Left cardiac atrium (tissue), 4 donors: ENCODE measurements around the gene GPR107. TPM values are rescaled to one million over a fixed set of nuclear protein-coding genes. Genes with fewer than 3 reads are reported as not detected.
"Not testable (repeated sequence)": the region's sequence is repeated elsewhere in the genome, so short reads cannot be mapped to it uniquely, and the experiment has no call there.

Source experiments
- ATAC-seq, 2 donors: fragments of 200-7000 bp; cut with Tn5 transposase; one replicate each; pipeline ENCODE4 v1.9.1; 2020; ENCODE audit warnings: mild to moderate bottlenecking in 2 of 2, moderate library complexity in 2 of 2
- DNase-seq: peaks from one replicate; pipeline ENCODE4 v3.0.0-alpha.2; 2020
- intact Hi-C, 2 donors: fragments of 100-400 bp; cut with DNase I; formaldehyde crosslinking; loops; one replicate each; pipeline versions ENCODE4 v1.14.1 to v1.15.1; 2022 to 2023
- long read RNA-seq: library from polyadenylated mRNA; unstranded; transcript quantifications from one replicate; pipeline ENCODE4 v2.0.0, GENCODE V29; 2021
- total RNA-seq, 2 donors: library from RNA; stranded (reverse); fragmentation: NEBNext Ultra II Directional; extraction: Animal tissue kit (Norgen Biotek cat#: 25700); gene quantifications; one replicate each; pipeline ENCODE4 v1.2.1, GENCODE V29; 2021
- donor health status: DM: no; HTN: yes; CAD: no.
- donor health status: DM: no; HTN: yes; CAD: no; lungs with severe emphysema.
- donor health status: DM: yes; HTN: yes; CAD: no.
- donor health status: Dilated cardiomyopathy.

GPR107 gene
- 10 to 100 TPM; 23.6 to 27.6 TPM for total RNA-seq
- long read RNA-seq, full-length matches to known transcripts: 2 of 4 reads
- long read RNA-seq, partial matches to known transcripts: 0 of 4 reads
- long read RNA-seq, other reads (novel, unspliced or antisense): 2 of 4 reads

DNA sequence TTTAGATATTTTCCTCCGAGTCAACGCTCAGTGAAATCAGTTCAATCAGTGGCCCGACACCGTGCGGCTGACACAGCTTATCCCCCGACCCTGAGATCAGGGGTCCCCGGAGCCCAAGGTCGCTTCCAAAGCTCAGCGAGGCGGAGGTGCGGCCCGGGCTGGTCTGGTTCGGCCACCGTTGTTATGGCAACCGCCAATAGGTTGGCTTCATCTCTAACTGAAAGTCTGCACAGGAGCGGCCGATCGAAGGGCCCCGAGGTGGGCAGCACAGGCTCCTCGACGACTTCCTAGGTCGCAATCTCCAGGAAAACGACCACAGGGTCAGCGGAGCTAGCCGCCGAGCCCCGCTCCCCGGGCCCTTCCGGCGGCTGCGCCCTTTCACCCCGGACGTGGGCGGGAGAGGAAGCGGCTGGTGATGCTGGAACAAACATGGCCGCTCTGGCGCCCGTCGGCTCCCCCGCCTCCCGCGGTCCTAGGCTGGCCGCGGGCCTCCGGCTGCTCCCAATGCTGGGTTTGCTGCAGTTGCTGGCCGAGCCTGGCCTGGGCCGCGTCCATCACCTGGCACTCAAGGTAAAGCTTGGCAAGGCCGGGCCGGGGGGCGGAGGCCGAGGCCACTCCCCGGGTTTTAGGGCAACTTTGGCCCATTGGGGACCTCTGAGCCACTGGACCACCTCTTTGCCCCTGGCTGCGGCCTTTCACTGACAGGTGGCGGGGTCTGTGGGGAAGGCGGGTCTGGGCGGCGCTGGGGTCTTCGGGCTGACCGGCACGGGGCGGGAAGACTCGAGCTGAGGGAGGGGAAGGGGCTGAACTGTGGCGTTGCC lies at the start of gene GPR107:
Gene GPR107, plus strand, starts transcription at position 403 of the 821 bp plus-strand sequence. Its CDS starts 27 bp downstream, at position 430.
- DNase-seq (peak; percentile 87), ATAC-seq (peak; percentile 98)
- intact Hi-C loops: loop anchor here in 1 of 2 donors (10.0 kb wide), 1 partner anchor 169 kb away; no protein-coding TSS in a partner anchor

DNA sequence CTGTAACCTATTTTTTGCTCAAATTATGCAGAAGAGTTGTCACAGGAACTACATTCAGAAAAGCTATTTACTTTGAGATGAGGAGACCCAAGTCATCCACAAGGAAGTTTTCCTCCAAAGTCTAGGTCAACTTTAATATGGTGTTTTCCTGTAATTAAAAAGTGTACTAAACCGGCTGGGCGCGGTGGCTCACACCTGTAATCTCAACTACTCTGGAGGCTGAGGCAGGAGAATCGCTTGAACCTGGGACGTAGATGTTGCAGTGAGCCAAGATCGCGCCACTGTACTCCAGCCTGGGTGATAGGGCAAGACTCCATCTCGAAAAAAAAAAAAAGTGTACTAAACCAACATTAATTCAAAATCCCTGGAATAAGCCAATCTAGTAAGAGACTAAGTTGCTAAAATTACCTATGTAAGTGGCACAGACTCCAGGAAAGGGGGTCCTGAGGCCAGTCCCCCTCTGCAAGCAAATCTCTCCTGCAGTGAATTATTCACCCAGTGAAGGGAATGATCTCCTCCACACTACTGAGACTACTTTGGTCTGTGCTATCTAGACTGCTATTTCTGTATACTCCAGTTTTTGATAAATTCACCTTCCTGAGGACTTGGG lies 49.7 kb upstream of the GPR107 start:
- intact Hi-C loops: no loop called here
- DNase-seq: no peak
- ATAC-seq: no peak

DNA sequence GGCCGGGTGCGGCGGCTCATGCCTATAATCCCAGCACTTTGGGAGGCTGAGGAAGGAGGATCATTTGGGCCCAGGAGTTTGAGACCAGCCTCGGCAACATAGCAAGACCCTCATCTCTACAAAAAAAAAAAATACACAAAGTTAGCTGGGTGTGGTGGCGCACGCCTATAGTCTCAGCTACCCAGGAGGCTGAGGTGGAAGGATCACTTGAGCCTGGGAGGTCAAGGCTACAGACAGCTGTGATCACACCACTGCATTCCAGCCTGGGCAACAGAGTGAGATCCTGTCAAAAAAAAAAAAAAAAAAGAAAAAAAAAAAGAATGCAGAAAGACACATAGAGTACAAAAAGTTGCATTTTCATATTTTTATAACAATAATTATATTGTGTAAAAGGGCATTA lies 46.8 kb upstream of the GPR107 start:
- DNase-seq, ATAC-seq, intact Hi-C loops: not testable (repeated sequence)

DNA sequence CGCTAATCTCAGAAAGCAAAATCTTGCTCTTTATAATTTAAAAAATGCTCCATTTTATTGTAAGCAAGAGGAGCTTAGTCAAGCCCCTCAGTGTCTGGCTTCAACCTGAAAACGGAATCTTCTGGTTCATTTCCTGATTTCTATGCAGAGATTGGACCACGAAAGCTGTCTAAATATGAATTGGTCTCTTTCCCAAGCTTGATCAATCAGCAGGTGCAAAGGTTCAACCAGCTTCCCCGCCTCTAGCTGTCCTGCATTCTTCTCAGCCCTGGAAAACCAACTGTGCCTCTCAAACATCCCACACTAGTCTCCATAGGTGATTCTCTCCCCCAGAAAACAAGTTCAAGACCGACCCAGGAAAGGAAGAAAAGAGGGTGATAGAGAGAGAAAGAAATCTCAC lies 45.2 kb upstream of the GPR107 start:
- no peak for ATAC-seq
- no peak for DNase-seq
- intact Hi-C loops: no loop called here

DNA sequence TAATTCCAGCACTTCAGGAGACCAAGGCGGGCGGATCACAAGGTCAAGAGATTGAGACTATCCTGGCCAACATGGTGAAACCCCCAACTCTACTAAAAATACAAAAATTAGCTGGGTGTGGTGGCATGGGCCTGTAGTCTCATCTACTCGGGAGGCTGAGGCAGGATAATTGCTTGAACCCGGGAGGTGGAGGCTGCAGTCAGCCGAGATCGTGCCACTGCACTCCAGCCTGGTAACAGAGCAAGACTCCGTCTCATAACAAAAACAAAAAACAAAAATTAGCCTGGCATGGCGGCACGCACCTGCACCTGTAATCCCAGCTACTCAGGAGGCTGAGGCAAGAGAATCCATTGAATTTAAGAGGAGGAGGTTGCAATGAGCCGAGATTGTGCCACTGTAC lies 44.2 kb upstream of the GPR107 start:
- intact Hi-C loops, ATAC-seq, DNase-seq: not testable (repeated sequence)

DNA sequence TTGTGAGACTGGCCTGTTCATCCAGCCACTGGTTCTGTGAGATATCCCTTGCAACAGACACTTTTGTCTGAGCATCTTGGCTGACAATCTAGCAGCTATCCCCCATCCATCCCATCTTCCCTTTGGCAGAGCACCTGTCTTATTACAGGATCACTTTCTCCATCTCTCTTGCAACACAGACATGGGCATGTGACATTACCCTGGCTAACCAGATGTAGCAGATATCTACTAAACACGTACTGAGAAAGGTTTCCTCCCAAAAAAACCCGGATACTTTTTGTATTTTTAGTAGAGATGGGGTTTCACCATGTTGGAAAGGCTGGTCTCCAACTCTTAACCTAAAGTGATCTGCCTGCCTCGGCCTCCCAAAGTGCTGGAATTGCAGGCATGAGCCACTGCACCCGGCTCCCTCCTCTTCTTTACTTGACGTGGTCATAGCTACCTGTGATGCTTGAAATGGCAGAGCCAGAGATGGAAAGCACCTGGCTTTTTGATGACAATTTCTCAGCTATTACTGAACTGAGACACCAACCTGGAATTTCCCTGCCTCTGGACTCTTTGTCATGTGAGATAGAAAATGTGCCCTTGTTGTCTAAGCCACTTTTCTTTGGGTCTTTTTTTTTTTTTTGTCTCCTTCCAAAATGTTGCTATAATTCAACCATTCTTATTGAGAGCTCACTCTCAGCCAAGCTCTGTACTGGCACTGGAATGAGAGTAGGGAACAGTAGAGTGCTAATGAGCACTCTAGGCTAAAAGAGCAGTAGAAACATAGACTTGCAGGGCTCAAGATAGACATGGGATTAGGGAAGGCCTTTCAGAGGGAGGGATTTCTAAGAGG lies 43.3 kb upstream of the GPR107 start:
- ATAC-seq (no peak), DNase-seq (no peak)
- intact Hi-C loops: no loop called here

DNA sequence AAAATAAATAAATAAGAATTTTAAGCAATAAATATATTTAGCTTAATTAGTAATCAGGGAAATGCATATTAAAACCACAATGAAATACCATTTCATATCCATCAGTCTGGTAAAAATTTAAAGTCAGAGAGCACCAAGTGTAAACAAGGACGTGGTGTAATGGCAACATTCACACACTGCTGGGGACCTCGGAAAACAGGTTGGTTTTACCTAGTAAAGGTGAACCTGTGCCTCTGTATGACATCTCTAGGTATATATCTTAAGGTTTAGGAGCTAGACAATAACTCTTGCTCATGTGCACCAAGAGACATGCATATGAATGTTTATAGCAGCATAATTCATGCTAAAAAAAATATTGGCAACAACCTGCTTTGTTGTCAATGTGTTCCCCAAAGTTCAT lies 40.4 kb upstream of the GPR107 start:
- intact Hi-C loops: no loop called here
- ATAC-seq (no peak), DNase-seq (no peak)

DNA sequence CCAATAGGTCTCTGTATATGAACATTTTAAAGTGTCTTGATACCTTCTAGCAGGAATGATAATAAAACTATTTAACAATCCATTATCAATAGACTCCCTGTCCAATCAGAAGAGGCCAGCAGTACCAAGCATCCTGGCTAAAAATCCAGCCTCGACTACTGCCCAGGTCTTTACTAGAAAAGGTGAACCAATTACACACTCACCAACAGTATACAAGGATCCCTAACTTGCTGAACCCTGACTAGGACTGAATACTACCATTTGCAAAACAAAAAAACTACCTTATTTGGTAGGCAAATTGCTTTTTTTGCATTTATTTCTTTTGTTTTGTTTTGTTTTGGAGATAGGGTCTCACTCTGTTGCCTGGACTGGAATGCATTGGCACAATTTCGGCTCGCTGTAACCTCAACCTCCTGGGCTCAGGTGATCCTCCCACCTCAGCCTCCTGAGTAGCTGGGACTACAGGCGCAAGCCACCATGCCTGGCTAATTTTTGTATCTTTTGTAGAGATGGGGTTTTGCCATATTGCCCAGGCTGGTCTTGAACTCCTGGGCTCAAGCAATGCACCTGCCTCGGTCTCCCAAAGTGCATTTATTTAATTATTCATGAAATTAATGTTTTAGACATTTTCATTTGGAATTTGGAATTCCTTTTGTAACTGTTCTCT lies 38.2 kb upstream of the GPR107 start:
- intact Hi-C loops: no loop called here
- DNase-seq (no peak), ATAC-seq (no peak)

DNA sequence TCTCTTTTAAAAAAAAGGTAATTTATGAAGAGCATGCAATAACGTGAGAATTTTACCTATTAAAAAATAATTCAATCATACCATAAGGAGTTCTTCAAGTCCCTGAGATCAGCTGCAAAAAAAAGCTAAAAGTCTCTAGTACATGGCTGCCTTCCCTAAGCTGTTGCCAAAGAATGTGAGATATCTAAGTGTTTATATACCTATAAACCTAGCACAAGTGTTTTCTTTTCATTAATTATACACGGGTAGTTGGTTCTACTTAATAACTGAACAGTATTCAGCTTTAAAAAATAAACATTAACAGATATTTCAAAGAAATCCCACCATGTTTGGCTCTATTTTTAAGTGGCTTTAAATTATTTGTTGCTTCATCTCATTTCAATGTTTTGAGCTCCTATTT lies 36.6 kb upstream of the GPR107 start:
- no peak for ATAC-seq
- DNase-seq: no peak
- intact Hi-C loops: no loop called here

DNA sequence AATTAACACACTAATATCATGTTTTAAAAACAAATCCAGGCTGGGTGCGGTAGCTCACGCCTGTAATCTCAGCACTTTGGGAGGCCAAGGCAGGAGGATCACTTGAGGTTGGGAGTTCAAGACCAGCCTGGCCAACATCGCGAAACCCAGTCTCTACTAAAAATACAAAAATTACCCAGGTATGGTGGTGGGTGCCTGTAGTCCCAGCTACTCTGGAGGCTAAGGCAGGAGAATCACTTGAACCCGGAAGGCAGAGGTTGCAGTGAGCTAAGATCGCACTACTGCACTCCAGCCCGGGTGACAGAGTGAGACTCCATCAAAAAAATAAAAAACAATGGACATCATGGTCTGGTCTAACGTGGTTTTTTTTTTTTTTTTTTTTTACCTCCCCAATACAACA lies 36.2 kb upstream of the GPR107 start:
- ATAC-seq, intact Hi-C loops, DNase-seq: not testable (repeated sequence)

DNA sequence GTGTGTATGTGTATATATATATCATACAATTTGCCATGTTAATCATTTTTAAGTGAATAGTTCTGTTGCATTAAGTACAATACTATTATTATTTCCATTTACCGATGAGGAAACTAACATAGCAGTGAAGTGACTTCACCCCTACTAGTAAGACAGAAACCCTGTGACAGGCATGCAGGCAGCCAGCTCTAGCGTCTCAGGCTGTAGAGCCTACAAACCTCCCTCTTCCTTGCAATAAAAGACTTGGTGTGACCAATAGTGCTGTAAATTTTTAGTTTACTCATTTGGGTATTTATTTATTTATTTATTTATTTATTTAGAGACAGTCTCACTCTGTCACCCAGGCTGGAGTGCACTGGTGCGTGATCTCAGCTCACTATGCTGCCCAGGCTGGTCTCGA lies 35.4 kb upstream of the GPR107 start:
- intact Hi-C loops: no loop called here
- ATAC-seq: no peak
- DNase-seq: no peak

DNA sequence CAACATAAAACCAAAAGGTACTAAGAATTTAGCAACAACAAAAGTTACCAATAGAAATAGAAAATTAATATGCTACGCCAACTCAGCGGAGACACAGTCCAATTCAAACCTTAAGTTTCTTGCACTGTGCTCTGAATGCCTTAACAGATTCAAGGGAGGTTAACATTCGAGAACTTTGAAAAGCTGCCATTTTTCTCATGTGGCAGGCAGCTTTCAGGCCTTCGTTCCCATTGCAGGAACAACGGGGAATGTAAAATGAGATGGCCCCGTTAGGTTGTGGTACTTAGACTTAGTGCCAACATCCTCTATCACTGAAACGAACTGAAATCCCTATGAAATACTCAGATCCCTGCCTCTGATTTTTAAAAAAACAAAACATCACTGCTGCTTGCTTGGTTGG lies 33.1 kb upstream of the GPR107 start:
- ATAC-seq: no peak
- DNase-seq: no peak
- intact Hi-C loops: no loop called here

DNA sequence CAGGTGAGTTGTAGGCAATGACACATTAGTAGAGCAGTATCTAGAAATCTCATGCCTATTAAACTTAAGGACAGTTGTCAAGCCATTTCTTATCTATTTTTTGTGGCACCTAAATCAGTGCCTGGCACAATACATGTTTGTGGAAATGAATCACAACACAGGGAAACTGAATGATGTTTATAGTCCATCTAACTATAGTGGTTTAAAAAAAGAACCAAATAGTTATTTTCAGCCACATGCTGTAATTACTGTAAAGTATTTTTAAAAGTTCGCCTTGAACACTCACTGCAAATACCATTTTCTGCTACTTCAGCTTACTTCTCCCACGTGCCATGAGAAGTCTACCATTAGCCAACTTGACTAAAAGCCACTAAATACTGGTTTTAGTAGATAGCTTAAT lies 32.6 kb upstream of the GPR107 start:
- ATAC-seq (no peak), DNase-seq (no peak)
- intact Hi-C loops: no loop called here

DNA sequence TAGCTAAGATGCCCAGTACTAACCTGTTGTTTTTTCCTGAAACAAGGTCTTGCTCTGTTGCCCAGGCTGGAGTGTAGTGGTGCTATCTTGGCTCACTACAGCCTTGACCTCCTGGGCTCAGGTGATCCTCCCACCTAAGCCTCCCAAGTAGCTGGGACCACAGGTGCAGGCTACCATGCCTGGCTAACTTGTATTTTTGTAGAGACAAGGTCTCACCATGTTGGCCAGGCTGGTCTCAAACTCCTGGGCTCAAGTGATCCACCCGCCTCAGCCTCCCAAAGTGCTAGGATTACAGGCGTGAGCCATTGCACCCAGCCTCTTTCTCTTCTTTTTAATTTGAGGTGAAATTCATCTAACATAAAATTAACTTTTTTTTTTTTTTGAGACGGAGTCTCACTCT lies 31.9 kb upstream of the GPR107 start:
- intact Hi-C loops, DNase-seq, ATAC-seq: not testable (repeated sequence)

DNA sequence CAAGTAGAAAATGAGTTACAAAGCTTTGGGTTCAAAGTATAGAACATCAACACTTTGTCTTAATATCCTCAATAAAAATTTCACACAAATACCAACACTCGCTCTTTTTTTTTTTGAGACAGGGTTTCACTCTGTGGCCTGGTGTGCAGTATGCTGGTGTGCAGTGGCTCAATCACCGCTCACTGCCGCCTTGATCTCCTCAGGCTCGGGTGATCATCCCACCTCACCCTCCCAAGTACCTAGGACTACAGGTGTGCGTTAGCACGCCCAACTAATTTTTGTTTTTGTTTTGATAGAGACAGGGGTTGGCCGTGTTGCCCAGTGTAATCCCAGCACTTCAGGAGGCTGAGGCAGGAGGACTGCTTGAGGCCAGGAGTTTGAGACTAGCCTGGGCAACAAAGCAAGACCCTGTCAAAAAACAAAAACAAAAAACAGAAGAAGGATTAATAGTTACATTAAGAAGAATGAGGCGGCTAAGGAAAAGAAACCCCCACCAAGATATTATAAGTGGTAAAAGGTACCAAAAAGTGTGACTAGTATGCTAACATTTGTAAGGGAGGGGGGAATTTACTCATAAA lies 31.1 kb upstream of the GPR107 start:
- no peak for DNase-seq
- no peak for ATAC-seq
- intact Hi-C loops: no loop called here

DNA sequence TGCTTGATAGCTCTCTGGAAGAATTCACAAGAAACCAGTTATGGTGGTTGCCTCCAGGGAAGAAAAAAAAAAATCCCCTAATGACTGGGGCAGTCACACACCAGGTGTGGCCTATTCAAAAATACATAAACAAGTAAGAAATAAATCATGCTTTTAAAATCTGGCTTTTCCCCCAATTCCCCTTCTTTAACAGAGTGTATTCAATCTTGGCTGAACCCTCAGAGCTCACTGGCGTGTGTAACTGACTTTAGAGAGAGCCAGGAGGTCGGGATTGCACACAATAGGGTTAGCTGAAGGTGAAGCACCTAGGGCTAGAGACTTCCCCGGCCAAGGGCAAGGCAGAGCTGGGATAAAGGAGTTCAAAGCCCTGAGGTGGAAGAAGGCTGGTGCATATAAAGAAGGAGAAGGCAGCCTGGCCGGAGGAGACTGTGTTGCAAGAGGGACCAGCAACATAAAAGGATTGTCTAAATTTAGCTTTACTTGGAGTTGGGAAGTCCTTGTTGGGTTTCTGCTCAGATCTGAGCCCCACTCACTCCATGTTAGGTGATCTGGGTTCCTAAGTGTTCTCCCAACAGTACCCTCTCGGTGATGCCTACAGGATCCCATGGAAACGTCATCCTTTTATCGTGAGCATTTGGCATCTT lies 30.4 kb upstream of the GPR107 start:
- DNase-seq (no peak), ATAC-seq (peak in 1 of 2 donors; percentile 12)
- intact Hi-C loops: no loop called here

DNA sequence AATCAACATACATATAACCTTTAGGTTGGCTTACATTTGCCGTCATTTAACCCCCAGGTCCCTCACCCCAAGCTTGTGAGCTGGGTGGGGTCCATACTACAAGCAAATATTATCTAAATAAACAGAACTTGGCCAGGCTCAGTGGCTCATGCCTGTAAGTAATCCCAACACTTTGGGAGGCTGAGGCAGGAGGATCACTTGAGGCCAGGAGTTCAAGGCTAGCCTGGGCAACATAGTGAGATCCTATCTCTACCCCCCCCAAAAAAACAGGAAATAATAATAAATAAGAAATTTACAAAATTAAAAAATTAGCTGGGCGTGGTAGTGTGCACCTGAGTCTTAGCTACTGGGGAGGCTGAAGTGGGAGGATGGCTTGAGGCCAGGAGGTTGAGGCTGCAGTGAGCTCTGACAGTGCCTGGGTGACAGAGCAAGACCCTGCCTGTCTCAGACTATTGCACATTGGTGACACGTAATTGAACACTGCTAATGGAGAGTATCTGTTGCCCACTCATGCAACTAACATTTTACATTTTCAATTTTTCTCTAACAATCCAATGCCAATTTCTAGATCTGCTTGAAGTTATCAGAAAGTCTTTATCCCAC lies 29.6 kb upstream of the GPR107 start:
- no peak for ATAC-seq
- intact Hi-C loops: no loop called here

DNA sequence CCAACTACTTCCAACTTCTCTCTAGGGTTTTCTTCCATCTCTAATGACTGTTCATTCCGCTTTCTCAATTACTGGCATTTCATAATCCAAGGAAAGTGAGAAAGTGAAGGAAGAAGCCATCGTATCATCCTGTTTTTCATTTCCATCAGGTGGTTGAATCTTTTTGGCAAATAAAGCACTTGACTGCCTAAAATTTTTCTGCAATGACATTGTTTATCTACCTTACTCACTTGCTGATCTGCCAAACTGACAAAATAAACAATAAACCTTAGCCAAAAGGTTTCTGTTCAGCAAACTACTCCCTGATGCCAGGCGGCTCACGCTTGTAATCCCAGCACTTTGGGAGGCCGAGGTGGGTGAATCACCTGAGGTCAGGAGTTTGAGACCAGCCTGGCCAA lies 29.1 kb upstream of the GPR107 start:
- intact Hi-C loops: no loop called here
- ATAC-seq: peak in 1 of 2 donors; percentile 30
- DNase-seq: no peak

More for the DNA sequence above, 29.6 kb upstream of the GPR107 start:
- DNase-seq: no peak
